ENCODE measurements around the gene PVALB.

The PVALB gene

DNA sequence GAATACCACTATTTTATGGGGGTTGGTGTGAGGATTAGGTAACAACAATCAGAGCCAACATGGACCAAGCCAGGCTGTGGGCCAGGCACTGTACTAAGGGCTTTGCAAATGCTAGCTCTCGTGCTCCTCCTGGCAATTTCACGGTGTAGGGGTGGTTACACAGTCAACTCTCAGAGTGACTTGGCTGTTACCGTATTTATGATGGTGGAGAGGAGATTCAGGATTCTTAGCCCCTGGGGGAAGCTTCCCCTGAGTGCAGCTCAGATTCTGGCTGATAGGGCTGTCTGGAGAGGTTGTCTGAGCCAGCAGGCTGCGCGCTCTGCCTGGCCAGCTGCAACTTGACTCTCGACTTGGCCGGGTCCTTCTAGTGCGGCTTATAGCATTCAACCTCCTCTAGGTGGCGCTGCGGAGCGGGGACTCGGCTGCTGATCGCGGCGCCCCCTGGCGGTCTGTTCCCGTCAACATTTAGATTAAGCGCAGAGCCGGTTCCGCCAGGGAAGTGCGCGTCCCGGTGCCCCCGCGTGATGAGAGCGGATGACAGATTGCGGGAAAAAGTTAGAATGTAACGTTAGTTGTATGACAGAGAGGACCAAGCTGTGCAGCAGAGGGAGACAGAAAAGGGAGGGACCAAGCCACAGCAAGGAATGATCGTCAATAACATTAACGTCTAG, 39.4 kb upstream of the PVALB start:
- no peak for TF ChIP-seq POLR2A (IDR thresholded peaks at IDR 0.05; ENCODE audit: low read depth, low read length)
- DNase-seq (ENCODE audit: insufficient read length, low spot score), result peak; percentile 65
- FAIRE-seq, result no peak

GRCh38 chr22:36855478-36855877, 38.6 kb upstream of the PVALB start:
- TF ChIP-seq POLR2A (IDR thresholded peaks at IDR 0.05; ENCODE audit: low read depth, low read length), result no peak
- FAIRE-seq (no peak), DNase-seq (ENCODE audit: insufficient read length, low spot score) (no peak)

DNA sequence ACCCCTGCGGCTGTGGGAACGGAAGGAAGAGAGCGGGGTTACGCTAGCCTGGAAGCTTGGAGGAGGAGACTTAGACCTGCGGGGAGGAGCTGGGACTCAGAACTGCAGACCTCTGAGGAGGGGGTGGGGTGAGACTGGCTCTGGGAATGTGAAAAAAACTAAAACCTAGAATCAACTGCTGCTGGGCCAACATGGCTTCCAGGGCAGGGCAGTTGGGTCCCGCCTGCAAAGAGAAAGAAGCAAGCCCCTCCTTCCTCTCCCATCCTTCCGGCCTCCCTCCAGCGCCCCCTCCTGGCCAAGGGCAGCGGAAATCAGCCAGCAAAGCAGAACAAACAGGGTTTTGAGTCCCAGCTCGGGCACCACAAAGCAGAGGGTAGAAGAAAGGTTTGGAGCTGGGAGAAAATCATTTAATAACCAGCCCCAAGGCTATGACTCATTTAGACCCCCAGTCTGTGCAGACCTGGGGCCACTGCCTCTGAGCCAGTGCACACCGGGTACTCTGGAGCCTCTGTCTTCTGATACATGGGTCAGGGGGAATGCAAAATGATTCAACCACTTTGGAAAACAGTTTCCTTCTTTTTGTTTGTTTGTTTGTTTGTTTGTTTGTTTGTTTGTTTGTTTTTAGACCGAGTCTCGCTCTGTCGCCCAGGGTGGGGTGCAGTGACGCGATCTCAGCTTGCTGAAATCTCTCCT, 36.7 kb upstream of the PVALB start:
- DNase-seq (ENCODE audit: insufficient read length, low spot score) (peak; percentile 53), FAIRE-seq (no peak)
- TF ChIP-seq POLR2A (IDR thresholded peaks at IDR 0.05; ENCODE audit: low read depth, low read length), result no peak

DNA sequence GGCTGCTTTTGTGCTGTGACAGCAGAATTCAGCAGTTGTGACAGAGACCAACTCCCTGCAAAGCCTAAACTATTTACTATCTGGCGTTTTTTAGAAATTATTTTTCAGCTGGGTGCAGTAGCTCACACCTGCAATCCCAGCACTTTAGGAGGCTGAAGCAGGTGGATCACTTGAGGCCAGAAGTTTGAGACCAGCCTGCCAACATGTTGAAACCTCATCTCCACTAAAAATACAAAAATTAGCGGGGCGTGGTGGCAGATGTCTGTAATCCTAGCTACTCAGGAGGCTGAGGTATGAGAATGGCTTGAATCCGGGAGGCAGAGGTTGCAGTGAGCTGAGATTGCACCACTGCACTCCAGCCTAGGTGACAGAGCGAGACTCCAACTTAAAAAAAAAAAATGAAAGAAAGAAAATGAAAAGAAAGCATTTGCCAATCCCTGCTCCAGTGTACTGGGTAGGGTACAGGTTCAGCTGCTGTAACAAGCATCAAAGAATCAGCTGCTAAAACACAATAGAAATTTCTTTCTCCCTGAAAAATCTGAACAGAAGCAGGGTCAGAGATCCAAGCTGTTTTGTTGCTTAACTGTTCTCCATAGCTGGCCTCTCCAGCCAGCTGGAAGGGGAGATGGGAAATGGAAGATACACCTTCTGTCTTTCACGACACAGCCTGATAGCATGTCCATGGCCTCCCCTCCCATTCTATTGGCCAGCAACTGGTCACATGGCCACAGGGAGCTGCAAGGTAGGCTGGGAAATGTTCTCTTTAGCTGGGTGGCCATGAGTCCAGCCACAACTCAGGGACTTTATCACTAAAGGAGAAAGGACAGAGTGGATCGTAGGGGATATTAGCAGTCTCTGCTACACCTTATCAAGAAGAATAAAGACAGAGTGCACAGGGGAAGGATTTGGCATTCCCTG, 35.5 kb upstream of the PVALB start:
- DNase-seq (ENCODE audit: insufficient read length, low spot score) (no peak), FAIRE-seq (no peak)
- TF ChIP-seq POLR2A (IDR thresholded peaks at IDR 0.05; ENCODE audit: low read depth, low read length), result no peak

DNA sequence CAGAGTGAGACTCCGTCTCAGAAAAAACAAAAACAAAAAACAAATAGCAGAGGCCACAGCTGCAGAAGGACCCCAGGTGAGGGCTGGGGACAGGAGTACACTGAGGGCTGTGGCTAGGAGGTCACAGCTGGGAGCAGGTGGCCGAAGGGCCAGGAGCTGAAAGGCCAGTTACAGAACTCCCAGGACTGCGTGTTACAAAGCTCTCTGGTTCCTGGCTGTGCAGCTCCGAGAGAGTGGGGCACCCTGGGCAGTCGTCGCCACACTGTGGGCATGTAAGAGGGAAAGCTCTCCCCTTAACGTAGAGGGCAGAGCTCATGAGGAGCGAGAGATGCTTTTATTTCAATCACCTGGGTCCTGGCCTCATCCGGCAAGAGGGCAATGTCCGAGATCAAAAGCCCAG, 33.8 kb upstream of the PVALB start:
- TF ChIP-seq POLR2A (IDR thresholded peaks at IDR 0.05; ENCODE audit: low read depth, low read length), result no peak
- no peak for DNase-seq (ENCODE audit: insufficient read length, low spot score)
- FAIRE-seq, result no peak

DNA sequence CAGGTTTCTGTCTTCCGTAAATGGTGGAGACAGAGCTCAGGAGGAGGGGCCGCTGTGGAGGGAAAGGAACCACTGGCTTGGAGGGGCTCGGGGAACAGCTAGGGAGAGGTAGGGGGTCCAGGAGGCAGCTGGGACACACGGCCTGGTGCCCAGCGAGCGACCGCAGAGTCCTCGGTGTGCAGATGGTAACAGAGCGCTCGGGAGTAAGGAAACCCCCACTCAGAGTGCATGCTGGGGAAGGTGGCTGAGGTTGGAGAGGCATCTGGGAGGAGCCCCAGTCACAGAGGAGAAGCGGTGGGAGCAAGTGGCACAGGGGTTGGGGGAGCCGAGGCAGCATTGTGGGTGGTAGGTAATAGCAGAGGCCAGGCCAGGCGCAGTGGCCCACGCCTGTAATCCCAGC, 33.2 kb upstream of the PVALB start:
- no peak for FAIRE-seq
- TF ChIP-seq POLR2A (IDR thresholded peaks at IDR 0.05; ENCODE audit: low read depth, low read length), result no peak
- DNase-seq (ENCODE audit: insufficient read length, low spot score), result no peak

GRCh38 chr22:36846949-36847348, 30.1 kb upstream of the PVALB start:
- no peak for FAIRE-seq
- TF ChIP-seq POLR2A (IDR thresholded peaks at IDR 0.05; ENCODE audit: low read depth, low read length), result no peak

GRCh38 chr22:36846271-36846670, 29.4 kb upstream of the PVALB start:
- FAIRE-seq (no peak), DNase-seq (ENCODE audit: insufficient read length, low spot score) (no peak)
- no peak for TF ChIP-seq POLR2A (IDR thresholded peaks at IDR 0.05; ENCODE audit: low read depth, low read length)

More at GRCh38 chr22:36846949-36847348, 30.1 kb upstream of the PVALB start:
- no peak for DNase-seq (ENCODE audit: insufficient read length, low spot score)

- no peak for TF ChIP-seq POLR2A (IDR thresholded peaks at IDR 0.05; ENCODE audit: low read depth, low read length)
- DNase-seq (ENCODE audit: insufficient read length, low spot score) (no peak), FAIRE-seq (no peak)
Observed at GRCh38 chr22:36840106-36840505, 23.3 kb upstream of the PVALB start.

GRCh38 chr22:36839356-36840073, 22.7 kb upstream of the PVALB start:
- FAIRE-seq (no peak), DNase-seq (ENCODE audit: insufficient read length, low spot score) (peak; percentile 22)
- TF ChIP-seq POLR2A (IDR thresholded peaks at IDR 0.05; ENCODE audit: low read depth, low read length), result no peak

DNA sequence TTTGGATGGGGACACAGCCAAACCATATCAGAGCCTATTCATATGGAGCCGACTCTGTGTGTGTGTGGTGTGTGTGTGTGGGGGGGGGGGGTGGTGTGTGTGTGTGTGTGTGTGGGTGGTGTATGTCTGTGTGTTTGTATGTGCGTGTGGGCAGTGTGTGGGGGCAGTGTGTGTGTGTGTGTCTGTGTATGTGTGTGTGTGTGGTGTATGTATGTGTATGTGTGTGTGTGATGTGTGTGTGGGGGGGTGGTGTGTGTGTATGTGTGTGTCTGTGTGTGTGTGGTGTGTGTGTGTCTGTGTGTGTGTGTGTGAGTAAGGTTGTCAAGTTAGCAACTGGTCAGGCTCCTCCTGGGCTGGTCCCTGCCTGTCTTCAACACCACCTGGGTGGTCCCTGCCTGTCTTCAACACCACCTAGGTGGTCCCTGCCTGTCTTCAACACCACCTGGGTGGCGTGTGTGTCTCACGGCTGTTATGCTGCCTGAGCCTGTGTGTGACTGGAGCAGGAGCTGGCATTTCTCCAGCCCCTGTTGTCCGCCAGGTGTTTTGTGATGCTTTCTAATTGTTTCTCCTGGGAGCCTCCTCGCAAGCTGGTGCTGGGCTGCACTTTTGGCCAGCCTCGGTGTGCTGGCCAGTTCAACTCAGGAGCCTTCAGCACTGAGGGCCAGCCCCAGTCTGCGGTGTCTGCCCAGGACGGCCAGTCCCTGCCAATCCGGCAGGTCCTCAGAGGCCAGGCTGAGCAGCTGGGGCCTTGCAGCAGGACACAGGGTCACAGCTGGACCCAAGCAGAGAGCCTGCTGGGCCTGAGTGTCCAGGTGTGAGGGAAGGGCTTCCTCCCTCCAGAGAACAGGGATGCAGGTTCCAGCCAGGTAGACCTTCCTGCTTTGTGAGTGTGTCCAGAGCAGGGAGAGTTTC, 21.5 kb upstream of the PVALB start:
- no peak for TF ChIP-seq POLR2A (IDR thresholded peaks at IDR 0.05; ENCODE audit: low read depth, low read length)
- no peak for FAIRE-seq
- DNase-seq (ENCODE audit: insufficient read length, low spot score), result no peak

DNA sequence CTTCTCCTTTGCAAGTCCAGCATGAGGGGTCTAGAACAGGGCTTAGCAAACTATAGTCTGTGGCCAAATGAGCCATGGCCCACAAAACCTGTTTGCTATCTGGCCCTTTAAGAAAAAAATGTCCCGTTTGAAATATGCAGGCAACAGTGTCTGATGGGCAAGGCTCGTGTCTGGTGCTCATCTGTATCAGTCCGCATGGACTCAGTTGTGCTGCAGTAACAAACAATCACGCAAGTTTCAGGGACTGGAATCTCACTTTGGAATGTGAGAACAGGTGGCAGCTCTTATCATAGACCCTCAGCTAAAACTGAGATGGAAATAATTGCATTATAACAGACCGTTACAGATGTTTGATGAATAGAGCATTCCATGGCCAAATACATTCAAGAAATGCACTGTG, 19.1 kb upstream of the PVALB start:
- FAIRE-seq (no peak), DNase-seq (ENCODE audit: insufficient read length, low spot score) (no peak)
- TF ChIP-seq POLR2A (IDR thresholded peaks at IDR 0.05; ENCODE audit: low read depth, low read length), result no peak

DNA sequence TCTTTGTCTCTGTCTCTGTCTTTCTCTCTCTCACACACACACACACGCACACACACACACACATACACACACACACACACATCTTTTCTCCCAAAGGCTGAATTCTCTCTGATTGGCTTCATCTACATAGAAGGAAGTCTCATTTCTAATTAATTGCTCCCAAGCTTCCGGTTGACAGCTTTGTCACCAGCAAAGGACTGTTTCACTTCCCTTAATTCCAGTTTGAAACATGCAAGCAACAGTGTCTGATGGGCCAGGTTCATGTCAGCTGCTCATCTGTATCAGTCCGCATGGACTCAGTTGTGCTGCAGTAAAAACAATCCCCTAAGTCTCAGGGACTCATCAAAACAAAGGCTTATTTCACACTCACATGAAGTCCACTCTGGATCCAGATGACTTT, 16.2 kb upstream of the PVALB start:
- no peak for TF ChIP-seq POLR2A (IDR thresholded peaks at IDR 0.05; ENCODE audit: low read depth, low read length)
- FAIRE-seq, result no peak
- DNase-seq (ENCODE audit: insufficient read length, low spot score), result no peak
